Ascending aorta (tissue), 2 donors: ENCODE data around the gene BMPR1A. TPM values are rescaled to one million over a fixed set of nuclear protein-coding genes. Genes with fewer than 3 reads are reported as not detected.
"Not testable (repeated sequence)": the region's sequence is repeated elsewhere in the genome, so short reads cannot be mapped to it uniquely, and the experiment has no call there.

Experiments used
- DNase-seq, 2 donors: peaks; one replicate each; pipeline ENCODE4 v3.0.0-alpha.2; 2019; ENCODE audit warnings: low spot score in 2 of 2
- H3K27ac ChIP-seq, 2 donors: fragments of 200-600 bp; sonication (generic); one replicate each; pipeline ENCODE4 v1.5.1; 2016 to 2017; ENCODE audit warnings: mild to moderate bottlenecking in 1 of 2
- H3K27me3 ChIP-seq: fragments of 200-600 bp; sonication (generic); one replicate; pipeline ENCODE4 v1.5.1; 2017
- H3K36me3 ChIP-seq, 2 donors: fragments of 200-600 bp; sonication (generic); one replicate each; pipeline ENCODE4 v1.5.1; 2016
- H3K4me1 ChIP-seq, 2 donors: fragments of 200-600 bp; sonication (generic); one replicate each; pipeline ENCODE4 v1.5.1; 2016 to 2017; ENCODE audit warnings: mild to moderate bottlenecking in 1 of 2
- H3K4me3 ChIP-seq, 2 donors: fragments of 200-600 bp; sonication (generic); one replicate each; pipeline ENCODE4 v1.5.1; 2016 to 2017; ENCODE audit warnings: mild to moderate bottlenecking in 1 of 2
- H3K9me3 ChIP-seq, 2 donors: fragments of 200-600 bp; sonication (generic); one replicate each; pipeline ENCODE4 v1.5.1; 2016
- intact Hi-C: fragments of 100-400 bp; cut with DNase I; formaldehyde crosslinking; loops from one replicate; pipeline ENCODE4 v1.15.1; 2023
- total RNA-seq: library from RNA; depleted of rRNA; stranded (reverse); fragments of >200 nt; gene quantifications from one replicate; pipeline ENCODE4 v1.1.0, GENCODE V29; 2016
- TF ChIP-seq, protein P1 (sequence below), 3 experiments: fragments of 200-600 bp in 2 of 3; fragments of 450-650 bp in 1 of 3; sonication (generic) in 2 of 3; IDR thresholded peaks; one replicate each; pipeline ENCODE4 v1.5.1; 2016 to 2019; ENCODE audit warnings: antibody characterized with exemption in 3 of 3, mild to moderate bottlenecking in 1 of 3, moderate library complexity in 1 of 3

BMPR1A gene
- total RNA-seq, 1 donor from 2014 or later = 12.9 TPM

DNA sequence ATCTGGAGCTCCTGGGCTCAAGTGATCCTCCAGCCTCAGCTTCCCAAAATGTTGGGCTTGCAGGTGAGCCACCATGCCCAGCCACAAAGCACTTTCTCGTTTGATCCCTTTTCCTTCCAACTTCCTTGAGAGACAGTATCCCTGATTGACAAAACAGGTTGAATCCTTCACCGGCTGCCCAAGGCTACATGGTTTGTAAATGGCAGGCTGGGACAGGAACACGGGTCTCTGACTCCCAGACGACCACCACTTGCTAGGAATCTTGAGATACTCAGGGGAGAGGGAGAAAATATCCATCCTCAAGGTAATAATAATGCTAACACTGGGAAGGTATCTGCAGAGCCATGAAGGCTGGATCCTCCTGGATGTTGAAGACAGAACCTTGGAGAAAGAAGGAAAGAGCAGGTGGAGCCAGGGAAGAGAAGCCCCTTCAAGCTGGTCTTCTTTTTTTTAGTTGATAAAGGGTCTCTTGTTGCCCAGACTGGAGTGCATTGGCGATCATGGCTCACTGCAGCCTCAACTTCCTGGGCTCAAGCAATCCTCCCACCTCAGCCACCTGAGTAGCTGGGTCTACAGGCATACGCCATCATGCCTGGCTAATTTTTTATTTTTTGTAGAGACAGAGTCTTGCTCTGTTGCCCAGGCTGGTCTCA, 181.2 kb downstream of the BMPR1A start:
- peak in 1 of 2 donors; percentile 62 for DNase-seq
- Histone ChIP-seq H3K27ac (peak overlapping the region in 1 of 2 donors; percentile 56), H3K4me1 (peaks cover 0 to 10% of the 10 kb centered on the region in 2 donors), H3K9me3 (no peaks in the 10 kb centered on the region), H3K4me3 (no peak overlapping the region), H3K36me3 (peaks cover 0 to 5% of the 10 kb centered on the region in 2 donors), H3K27me3 (no peaks in the 10 kb centered on the region)
- TF ChIP-seq, protein P1, sequence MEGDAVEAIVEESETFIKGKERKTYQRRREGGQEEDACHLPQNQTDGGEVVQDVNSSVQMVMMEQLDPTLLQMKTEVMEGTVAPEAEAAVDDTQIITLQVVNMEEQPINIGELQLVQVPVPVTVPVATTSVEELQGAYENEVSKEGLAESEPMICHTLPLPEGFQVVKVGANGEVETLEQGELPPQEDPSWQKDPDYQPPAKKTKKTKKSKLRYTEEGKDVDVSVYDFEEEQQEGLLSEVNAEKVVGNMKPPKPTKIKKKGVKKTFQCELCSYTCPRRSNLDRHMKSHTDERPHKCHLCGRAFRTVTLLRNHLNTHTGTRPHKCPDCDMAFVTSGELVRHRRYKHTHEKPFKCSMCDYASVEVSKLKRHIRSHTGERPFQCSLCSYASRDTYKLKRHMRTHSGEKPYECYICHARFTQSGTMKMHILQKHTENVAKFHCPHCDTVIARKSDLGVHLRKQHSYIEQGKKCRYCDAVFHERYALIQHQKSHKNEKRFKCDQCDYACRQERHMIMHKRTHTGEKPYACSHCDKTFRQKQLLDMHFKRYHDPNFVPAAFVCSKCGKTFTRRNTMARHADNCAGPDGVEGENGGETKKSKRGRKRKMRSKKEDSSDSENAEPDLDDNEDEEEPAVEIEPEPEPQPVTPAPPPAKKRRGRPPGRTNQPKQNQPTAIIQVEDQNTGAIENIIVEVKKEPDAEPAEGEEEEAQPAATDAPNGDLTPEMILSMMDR (IDR thresholded peaks at IDR 0.05) = no peak
- intact Hi-C loops = no loop called here

DNA sequence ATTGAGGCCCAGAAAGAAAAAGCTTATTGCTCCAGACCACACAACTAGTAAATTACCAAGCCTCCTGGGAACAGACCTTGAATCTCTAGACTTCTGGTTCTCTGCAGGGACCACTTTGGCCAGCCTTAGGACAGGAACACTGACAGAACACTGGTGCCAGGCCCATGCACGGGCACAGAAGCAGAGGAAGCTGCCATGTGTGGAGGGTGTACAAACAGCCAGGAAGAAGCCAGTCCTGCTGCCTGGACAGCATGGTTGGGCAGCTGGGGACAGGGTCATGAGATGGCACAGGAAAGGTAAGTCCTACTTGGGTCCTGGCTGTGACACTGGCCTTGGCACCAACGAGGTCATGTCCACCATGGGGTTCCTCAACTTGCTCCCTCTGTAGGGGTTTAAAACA, 181.8 kb downstream of the BMPR1A start:
- peak in 1 of 2 donors; percentile 62 for DNase-seq
- H3K27ac ChIP-seq = peak overlapping the region in 1 of 2 donors; percentile 56
- H3K27me3 ChIP-seq = no peaks in the 10 kb centered on the region
- intact Hi-C loops = no loop called here
- peaks cover 0 to 5% of the 10 kb centered on the region in 2 donors for H3K36me3 ChIP-seq
- H3K4me1 ChIP-seq = peaks cover 0 to 12% of the 10 kb centered on the region in 2 donors
- TF ChIP-seq, protein P1 (IDR thresholded peaks at IDR 0.05) = no peak
- H3K4me3 ChIP-seq = no peak overlapping the region
- no peaks in the 10 kb centered on the region for H3K9me3 ChIP-seq

DNA sequence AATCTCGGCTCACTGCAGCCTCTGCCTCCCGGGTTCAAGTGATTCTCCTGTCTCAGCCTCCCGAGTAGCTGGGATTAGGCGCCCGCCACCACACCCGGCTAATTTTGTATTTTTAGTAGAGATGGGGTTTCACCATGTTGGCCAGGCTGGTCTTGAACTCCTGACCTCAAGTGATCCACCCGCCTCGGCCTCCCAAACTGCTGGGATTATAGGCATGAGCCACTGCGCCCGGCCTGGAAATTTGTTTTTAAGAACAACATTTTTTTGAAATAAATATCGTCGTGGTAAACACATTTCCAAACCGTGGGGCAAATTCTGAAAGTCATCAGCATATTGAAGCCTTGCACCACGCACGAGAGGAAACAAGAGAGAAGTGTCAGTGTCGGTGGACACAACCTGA, 183.7 kb downstream of the BMPR1A start:
- not testable (repeated sequence) for H3K9me3 ChIP-seq, H3K27me3 ChIP-seq, H3K4me3 ChIP-seq, H3K36me3 ChIP-seq, H3K27ac ChIP-seq
- peaks cover under 1 to 18% of the 10 kb centered on the region in 2 donors for H3K4me1 ChIP-seq
- intact Hi-C loops = loop anchor here (5.0 kb wide), 1 partner anchor 117 kb away; no protein-coding TSS in a partner anchor
- peak in 1 of 2 donors; percentile 59 for DNase-seq

DNA sequence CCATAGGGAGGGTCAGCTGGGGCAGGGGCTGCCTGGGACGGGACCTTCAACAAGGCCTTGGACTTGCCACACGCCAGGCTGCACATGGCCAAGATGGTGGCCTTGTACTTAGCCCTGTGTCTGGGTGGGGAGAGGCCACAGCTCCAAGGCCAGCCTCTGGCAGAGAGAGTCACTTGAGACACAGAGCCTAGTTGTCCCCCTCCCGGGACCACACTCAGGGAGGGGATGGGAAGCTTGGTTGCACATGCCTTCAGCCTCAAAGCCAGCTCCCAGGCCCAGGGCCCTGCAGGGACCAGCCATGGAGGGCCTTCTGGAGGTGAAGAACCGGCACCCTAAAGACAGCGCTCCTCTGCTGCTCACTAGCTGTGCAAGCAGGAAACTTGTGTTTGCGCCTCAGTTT, 184.3 kb downstream of the BMPR1A start:
- Histone ChIP-seq H3K27ac (no peak overlapping the region), H3K27me3 (no peaks in the 10 kb centered on the region), H3K36me3 (peaks cover 0 to 5% of the 10 kb centered on the region in 2 donors), H3K9me3 (no peaks in the 10 kb centered on the region), H3K4me3 (no peak overlapping the region), H3K4me1 (peaks cover 4 to 24% of the 10 kb centered on the region in 2 donors)
- TF ChIP-seq, protein P1 (IDR thresholded peaks at IDR 0.05) = no peak
- peak in 1 of 2 donors; percentile 59 for DNase-seq
- intact Hi-C loops = loop anchor here (5.0 kb wide), 1 partner anchor 117 kb away; no protein-coding TSS in a partner anchor

DNA sequence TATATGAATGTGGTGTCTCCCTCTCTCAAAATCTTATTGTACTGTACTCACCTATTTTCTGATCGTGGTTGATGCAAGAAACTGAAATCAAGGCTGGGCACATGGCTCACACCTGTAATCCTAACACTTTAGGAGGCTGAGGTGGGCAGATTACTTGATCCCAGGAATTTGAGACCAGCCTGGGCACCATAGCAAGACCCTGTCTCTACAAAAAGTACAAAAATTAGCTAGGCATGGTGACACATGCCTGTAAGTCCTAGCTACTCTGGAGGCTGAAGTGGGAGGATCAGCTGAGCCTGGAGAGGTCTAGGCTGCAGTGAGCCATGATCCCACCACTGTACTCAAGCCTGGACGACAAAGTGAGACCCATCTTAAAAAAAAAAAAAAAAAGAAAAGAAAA, 185.0 kb downstream of the BMPR1A start:
- peaks cover 7 to 31% of the 10 kb centered on the region in 2 donors for H3K4me1 ChIP-seq
- no peak overlapping the region for H3K4me3 ChIP-seq
- DNase-seq = peak in 1 of 2 donors; percentile 31
- TF ChIP-seq, protein P1 (IDR thresholded peaks at IDR 0.05) = no peak
- H3K9me3 ChIP-seq = no peaks in the 10 kb centered on the region
- H3K27me3 ChIP-seq = no peaks in the 10 kb centered on the region
- intact Hi-C loops = loop anchor here (5.0 kb wide), 1 partner anchor 116 kb away; no protein-coding TSS in a partner anchor
- H3K36me3 ChIP-seq = peaks cover 0 to 3% of the 10 kb centered on the region in 2 donors
- H3K27ac ChIP-seq = no peak overlapping the region

DNA sequence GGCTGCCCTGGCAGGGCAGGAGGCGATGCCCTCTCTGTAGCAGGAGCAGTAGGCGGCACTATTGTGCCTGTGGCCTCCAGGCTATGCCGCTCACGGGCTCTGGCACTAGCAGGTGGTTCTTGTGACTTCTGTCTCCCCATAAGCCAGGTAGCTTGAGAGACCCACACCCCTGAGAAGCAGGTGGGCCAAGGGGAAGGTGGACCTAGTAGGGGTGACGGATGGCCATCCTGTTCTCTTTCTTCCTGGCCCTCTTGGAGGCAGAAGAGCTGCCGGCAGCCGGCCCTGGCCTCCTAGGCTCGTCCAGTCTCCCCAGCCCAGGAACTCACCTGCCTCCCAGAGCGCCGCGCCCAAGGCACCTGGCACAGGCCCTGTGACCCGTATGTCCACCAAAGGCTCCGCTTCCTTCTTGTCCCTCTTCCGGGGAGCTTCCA, 185.6 kb downstream of the BMPR1A start:
- no peak overlapping the region for H3K27ac ChIP-seq
- TF ChIP-seq, protein P1 (IDR thresholded peaks at IDR 0.05) = no peak
- no peaks in the 10 kb centered on the region for H3K36me3 ChIP-seq
- intact Hi-C loops = loop anchor here (5.0 kb wide), 1 partner anchor 115 kb away; no protein-coding TSS in a partner anchor
- H3K9me3 ChIP-seq = no peaks in the 10 kb centered on the region
- peak in 1 of 2 donors; percentile 60 for DNase-seq
- peaks cover 7 to 32% of the 10 kb centered on the region in 2 donors for H3K4me1 ChIP-seq
- peak overlapping the region in 1 of 2 donors; percentile 39 for H3K4me3 ChIP-seq
- no peaks in the 10 kb centered on the region for H3K27me3 ChIP-seq
